ENCODE data around the gene BMPER. TPM values are rescaled to one million over a fixed set of nuclear protein-coding genes. Genes with fewer than 3 reads are reported as not detected.

BMPER gene
- total RNA-seq, 1 experiment from 2014 or later, result 6.7 TPM

GRCh38 chr7:34026481-34027190 is 121.3 kb downstream of the BMPER start:
- peaks cover 14% of the 10 kb centered on the region for H3K4me1 ChIP-seq (ENCODE audit: insufficient read depth, low read length, poor library complexity, severe bottlenecking)
- intact Hi-C loops (cut with micrococcal nuclease; ENCODE audit: unreplicated experiment), result no loop called here
- no peaks in the 10 kb centered on the region for H3K27me3 ChIP-seq (replicated peaks; ENCODE audit: insufficient read depth, low read depth, low read length, poor library complexity)
- H3K36me3 ChIP-seq (ENCODE audit: insufficient read depth, low read length, poor library complexity, severe bottlenecking), result no peaks in the 10 kb centered on the region
- CTCF ChIA-PET, result no interaction called here
- no peak for DNase-seq (ENCODE audit: low spot score)
- H3K27ac ChIP-seq (ENCODE audit: low read depth, low read length, poor library complexity, severe bottlenecking), result no peak overlapping the region
- no peak overlapping the region for H3K4me3 ChIP-seq (ENCODE audit: low read depth, low read length, poor library complexity, severe bottlenecking)
- no peaks in the 10 kb centered on the region for H3K9me3 ChIP-seq (ENCODE audit: low read depth, low read length, poor library complexity, severe bottlenecking)
- POLR2A ChIA-PET (ENCODE audit: low non-redundant PET), result no interaction called here
- TF ChIP-seq CTCF (conservative IDR thresholded peaks at IDR 0.05; ENCODE audit: low read depth, low read length) (no peak), EZH2 (IDR thresholded peaks at IDR 0.05; ENCODE audit: borderline replicate concordance, low read depth, low read length, poor library complexity, severe bottlenecking) (no peak)
- no TSS peak for BruUV-seq (replicated peaks)

GRCh38 chr7:34031156-34031555 is 125.8 kb downstream of the BMPER start:
- POLR2A ChIA-PET (ENCODE audit: low non-redundant PET), result no interaction called here
- TF ChIP-seq CTCF (conservative IDR thresholded peaks at IDR 0.05; ENCODE audit: low read depth, low read length) (no peak), EZH2 (IDR thresholded peaks at IDR 0.05; ENCODE audit: borderline replicate concordance, low read depth, low read length, poor library complexity, severe bottlenecking) (no peak)
- Histone ChIP-seq H3K27ac (ENCODE audit: low read depth, low read length, poor library complexity, severe bottlenecking) (no peak overlapping the region), H3K4me1 (ENCODE audit: insufficient read depth, low read length, poor library complexity, severe bottlenecking) (peaks cover 23% of the 10 kb centered on the region), H3K4me3 (ENCODE audit: low read depth, low read length, poor library complexity, severe bottlenecking) (no peak overlapping the region), H3K9me3 (ENCODE audit: low read depth, low read length, poor library complexity, severe bottlenecking) (no peaks in the 10 kb centered on the region), H3K36me3 (ENCODE audit: insufficient read depth, low read length, poor library complexity, severe bottlenecking) (no peaks in the 10 kb centered on the region), H3K27me3 (replicated peaks; ENCODE audit: insufficient read depth, low read depth, low read length, poor library complexity) (no peaks in the 10 kb centered on the region)
- CTCF ChIA-PET, result no interaction called here
- no TSS peak for BruUV-seq (replicated peaks)
- intact Hi-C loops (cut with micrococcal nuclease; ENCODE audit: unreplicated experiment), result no loop called here
- DNase-seq (ENCODE audit: low spot score), result no peak

- Histone ChIP-seq H3K4me1 (ENCODE audit: insufficient read depth, low read length, poor library complexity, severe bottlenecking) (peaks cover 40% of the 10 kb centered on the region), H3K4me3 (ENCODE audit: low read depth, low read length, poor library complexity, severe bottlenecking) (no peak overlapping the region), H3K9me3 (ENCODE audit: low read depth, low read length, poor library complexity, severe bottlenecking) (no peaks in the 10 kb centered on the region), H3K27ac (ENCODE audit: low read depth, low read length, poor library complexity, severe bottlenecking) (peak overlapping the region; percentile 83), H3K36me3 (ENCODE audit: insufficient read depth, low read length, poor library complexity, severe bottlenecking) (no peaks in the 10 kb centered on the region), H3K27me3 (replicated peaks; ENCODE audit: insufficient read depth, low read depth, low read length, poor library complexity) (no peaks in the 10 kb centered on the region)
- ChIA-PET CTCF (no interaction called here), POLR2A (ENCODE audit: low non-redundant PET) (no interaction called here)
- no peak for DNase-seq (ENCODE audit: low spot score)
- BruUV-seq (replicated peaks), result no TSS peak
- intact Hi-C loops (cut with micrococcal nuclease; ENCODE audit: unreplicated experiment), result no loop called here
- TF ChIP-seq EZH2 (IDR thresholded peaks at IDR 0.05; ENCODE audit: borderline replicate concordance, low read depth, low read length, poor library complexity, severe bottlenecking) (no peak), CTCF (conservative IDR thresholded peaks at IDR 0.05; ENCODE audit: low read depth, low read length) (no peak)
Observed at GRCh38 chr7:34034728-34035127, 129.4 kb downstream of the BMPER start.
